MCF 10A (cell line): ENCODE measurements around the gene MYOM1. TPM values are rescaled to one million over a fixed set of nuclear protein-coding genes. Genes with fewer than 3 reads are reported as not detected.

Source experiments
- BruUV-seq: library from RNA; stranded (reverse); fragments of 400-500 nt; replicated peaks from 2 replicates; lab custom pipeline; 2021; lab: Mats Ljungman, UMichigan
- CTCF ChIA-PET: fragments of 300-600 bp; sonication (Branson Sonifier 250); formaldehyde crosslinking; extraction: SDS; loops from one replicate; lab custom pipeline; 2021; ENCODE audit warnings: antibody characterized with exemption, inconsistent platforms; lab: Yijun Ruan, JAX
- POLR2A ChIA-PET: fragments of 300-600, 350-650 bp; sonication (Branson Sonifier 250); formaldehyde crosslinking; extraction: SDS; loops from one replicate; lab custom pipeline; 2020; ENCODE audit warnings: antibody characterized with exemption, inconsistent platforms; lab: Yijun Ruan, JAX
- DNase-seq: peaks from one replicate; pipeline ENCODE4 v3.0.0-alpha.2; 2018; ENCODE audit not compliant: unreplicated experiment
- H3K27ac Mint-ChIP-seq: one replicate; pipeline ENCODE4 v1.8.0; 2022; ENCODE audit warnings: mild to moderate bottlenecking, low read depth, mixed read lengths; ENCODE audit not compliant: unreplicated experiment
- H3K27me3 Mint-ChIP-seq: one replicate; pipeline ENCODE4 v1.8.0; 2022; ENCODE audit warnings: mixed read lengths; ENCODE audit not compliant: insufficient read depth, unreplicated experiment
- H3K36me3 Mint-ChIP-seq: one replicate; pipeline ENCODE4 v1.8.0; 2022; ENCODE audit warnings: mild to moderate bottlenecking, moderate library complexity, mixed read lengths; ENCODE audit not compliant: insufficient read depth, unreplicated experiment
- H3K4me1 Mint-ChIP-seq: one replicate; pipeline ENCODE4 v1.8.0; 2022; ENCODE audit warnings: mixed read lengths; ENCODE audit not compliant: insufficient read depth, unreplicated experiment
- H3K4me3 Mint-ChIP-seq: one replicate; pipeline ENCODE4 v1.8.0; 2022; ENCODE audit warnings: mild to moderate bottlenecking, moderate library complexity, mixed read lengths; ENCODE audit not compliant: unreplicated experiment
- H3K9me3 Mint-ChIP-seq: one replicate; pipeline ENCODE4 v1.8.0; 2022; ENCODE audit warnings: mixed read lengths; ENCODE audit not compliant: unreplicated experiment
- CTCF ChIP-seq: fragments of 200-600 bp; IDR thresholded peaks from one replicate; pipeline ENCODE4 v1.8.0; 2022; ENCODE audit warnings: antibody characterized with exemption, mild to moderate bottlenecking; ENCODE audit not compliant: unreplicated experiment
- intact Hi-C: fragments of 100-400 bp; cut with micrococcal nuclease; formaldehyde crosslinking; loops from 2 replicates; pipeline ENCODE4 v1.14.1; 2022
- total RNA-seq: library from RNA; stranded (reverse); gene quantifications from 2 replicates; pipeline ENCODE4 v1.2.3, GENCODE V29; 2022

The MYOM1 gene
- total RNA-seq, 1 experiment from 2014 or later, result 0.21 TPM

- Mint-ChIP-seq H3K36me3 (no peaks in the 10 kb centered on the region), H3K9me3 (peaks cover 7% of the 10 kb centered on the region), H3K27me3 (no peaks in the 10 kb centered on the region), H3K4me3 (no peak overlapping the region), H3K27ac (no peak overlapping the region), H3K4me1 (no peaks in the 10 kb centered on the region)
- BruUV-seq, result no TSS peak
- no peak for DNase-seq
- ChIA-PET POLR2A (no interaction called here), CTCF (interaction anchor here (0.6 to 0.7 kb wide), 2 partner anchors 11 to 316 kb away, joined by 4 read pairs; no protein-coding TSS in a partner anchor)
- TF ChIP-seq CTCF, result no peak
- intact Hi-C loops, result no loop called here
Measured at GRCh38 chr18:3140342-3140741, 79.4 kb downstream of the MYOM1 start.

- TF ChIP-seq CTCF, result no peak
- BruUV-seq, result no TSS peak
- no peaks in the 10 kb centered on the region for H3K27me3 Mint-ChIP-seq
- H3K27ac Mint-ChIP-seq, result no peak overlapping the region
- peaks cover 7% of the 10 kb centered on the region for H3K9me3 Mint-ChIP-seq
- H3K4me1 Mint-ChIP-seq, result no peaks in the 10 kb centered on the region
- no peaks in the 10 kb centered on the region for H3K36me3 Mint-ChIP-seq
- DNase-seq, result no peak
- CTCF ChIA-PET, result interaction anchor here (1.4 kb wide), 1 partner anchor 107 kb away, joined by 3 read pairs; no protein-coding TSS in a partner anchor
- H3K4me3 Mint-ChIP-seq, result no peak overlapping the region
- POLR2A ChIA-PET, result interaction anchor here (0.6 to 1.1 kb wide), 2 partner anchors 12 to 151 kb away, joined by 3 to 4 read pairs; no protein-coding TSS in a partner anchor
- intact Hi-C loops, result no loop called here
Measured at GRCh38 chr18:3139406-3139805, 80.4 kb downstream of the MYOM1 start.

GRCh38 chr18:3138274-3138975 is 81.3 kb downstream of the MYOM1 start:
- CTCF ChIA-PET, result interaction anchor here (1.2 to 1.4 kb wide), 2 partner anchors 9 to 108 kb away, joined by 3 to 4 read pairs; no protein-coding TSS in a partner anchor

More at GRCh38 chr18:3138274-3138975, 81.3 kb downstream of the MYOM1 start:
- no peaks in the 10 kb centered on the region for H3K27me3 Mint-ChIP-seq
- no peaks in the 10 kb centered on the region for H3K36me3 Mint-ChIP-seq
- no TSS peak for BruUV-seq
- no peak overlapping the region for H3K4me3 Mint-ChIP-seq
- peaks cover 7% of the 10 kb centered on the region for H3K9me3 Mint-ChIP-seq
- POLR2A ChIA-PET, result interaction anchor here (0.6 to 1.1 kb wide), 2 partner anchors 11 to 150 kb away, joined by 3 to 4 read pairs; no protein-coding TSS in a partner anchor
- H3K4me1 Mint-ChIP-seq, result no peaks in the 10 kb centered on the region
- no peak for TF ChIP-seq CTCF
- intact Hi-C loops, result no loop called here
- H3K27ac Mint-ChIP-seq, result no peak overlapping the region
- DNase-seq, result no peak
